HepG2 (cell line): Measurements from ENCODE around the gene DNM3. TPM values are rescaled to one million over a fixed set of nuclear protein-coding genes. Genes with fewer than 3 reads are reported as not detected.

ENCODE experiments used
- ATAC-seq: fragments of 200-7000 bp; cut with Tn5 transposase; 3 replicates; pipeline ENCODE4 v1.9.1; 2020; ENCODE audit warnings: mild to moderate bottlenecking, moderate library complexity
- BruUV-seq: library from RNA; stranded (reverse); fragments of 400-500 nt; replicated peaks from 2 replicates; lab custom pipeline; 2021; lab: Mats Ljungman, UMichigan
- CTCF ChIA-PET: fragments of 300-600 bp; formaldehyde crosslinking; extraction: SDS; loops from one replicate; lab custom pipeline; 2021; ENCODE audit warnings: low total read pairs, inconsistent platforms, low intra/inter-chr PET ratio; lab: Yijun Ruan, JAX
- POLR2A ChIA-PET: fragments of 350-600 bp; sonication (Branson Sonifier 250); formaldehyde crosslinking; loops from one replicate; lab custom pipeline; 2020; ENCODE audit warnings: antibody characterized with exemption, inconsistent platforms; lab: Yijun Ruan, JAX
- DNase-seq: peaks from one replicate; pipeline ENCODE4 v3.0.0-alpha.2; 2015; ENCODE audit warnings: low spot score
- FAIRE-seq: peaks from 3 replicates; lab custom pipeline; 2011; peaks lifted over from hg19 to GRCh38; lab: Jason Lieb, UNC
- H2AFZ ChIP-seq: one replicate; pipeline ENCODE4 v1.6.1; 2011; ENCODE audit warnings: low read length, inconsistent platforms
- H3K27ac ChIP-seq: fragments of 300-600 bp; 3 replicates; pipeline ENCODE4 v1.8.0; 2011; ENCODE audit warnings: mixed run types, mild to moderate bottlenecking, mixed read lengths, low read length, inconsistent platforms; ENCODE audit not compliant: insufficient read depth; ENCODE audit errors: extremely low read length
- H3K27me3 ChIP-seq, 2 experiments: fragments of 200-600 bp in 1 of 2; 2 replicates in 1 of 2; 3 replicates in 1 of 2; pipeline versions ENCODE4 v1.6.0 to v1.8.0; 2011; ENCODE audit warnings: low read length in 2 of 2, mild to moderate bottlenecking in 2 of 2, moderate library complexity in 2 of 2, inconsistent platforms in 1 of 2; ENCODE audit not compliant: insufficient read depth in 2 of 2, control insufficient read depth in 1 of 2
- H3K36me3 ChIP-seq, 2 experiments: fragments of 200-600 bp in 1 of 2; replicated peaks in 1 of 2; 2 replicates in 1 of 2; 3 replicates in 1 of 2; pipeline versions ENCODE4 v1.5.1 to v1.8.0; 2011; ENCODE audit warnings: low read length in 2 of 2, inconsistent platforms in 1 of 2; ENCODE audit not compliant: insufficient read depth in 2 of 2, control insufficient read depth in 1 of 2
- H3K4me1 ChIP-seq: 2 replicates; pipeline ENCODE4 v1.5.1; 2012; ENCODE audit warnings: low read length, inconsistent platforms; ENCODE audit not compliant: insufficient read depth
- H3K4me2 ChIP-seq: 2 replicates; pipeline ENCODE4 v1.6.0; 2011; ENCODE audit warnings: low read depth, low read length, inconsistent platforms
- H3K4me3 ChIP-seq, 3 experiments: fragments of 200-600 bp in 1 of 3; sonication (generic), shearing (Covaris generic) in 1 of 3; replicated peaks in 1 of 3; 2 replicates each; pipeline ENCODE4 v1.5.1; 2011 to 2016; ENCODE audit warnings: low read length in 3 of 3, inconsistent platforms in 2 of 3, low read depth in 2 of 3, mild to moderate bottlenecking in 2 of 3, control low read depth in 1 of 3, mixed read lengths in 1 of 3; ENCODE audit not compliant: insufficient read depth in 1 of 3
- H3K79me2 ChIP-seq: one replicate; pipeline ENCODE4 v1.6.1; 2011; ENCODE audit warnings: low read length, inconsistent platforms; ENCODE audit not compliant: insufficient read depth
- H3K9ac ChIP-seq: 2 replicates; pipeline ENCODE4 v1.6.0; 2011; ENCODE audit warnings: mild to moderate bottlenecking, low read depth, low read length, inconsistent platforms; ENCODE audit not compliant: insufficient read depth
- H3K9me3 ChIP-seq: 2 replicates; pipeline ENCODE4 v1.5.1; 2012; ENCODE audit warnings: mild to moderate bottlenecking, low read length
- H4K20me1 ChIP-seq: 2 replicates; pipeline ENCODE4 v1.6.0; 2011; ENCODE audit warnings: inconsistent platforms, mild to moderate bottlenecking, low read length, moderate library complexity; ENCODE audit not compliant: insufficient read depth
- AFF4 ChIP-seq: sonication (generic); formaldehyde crosslinking; IDR thresholded peaks from 2 replicates; pipeline ENCODE4 v1.4.0; 2020; ENCODE audit warnings: missing genetic modification reagents
- CERS6 ChIP-seq: sonication (generic); formaldehyde crosslinking; IDR thresholded peaks from 2 replicates; pipeline ENCODE4 v1.5.0; 2020; ENCODE audit warnings: missing genetic modification reagents
- MED1 ChIP-seq: sonication (generic); formaldehyde crosslinking; IDR thresholded peaks from 2 replicates; pipeline ENCODE4 v1.4.0; 2020; ENCODE audit warnings: missing genetic modification reagents
- MYNN ChIP-seq: sonication (generic); formaldehyde crosslinking; IDR thresholded peaks from 2 replicates; pipeline ENCODE4 v1.4.0; 2020; ENCODE audit warnings: mild to moderate bottlenecking, low read depth, missing genetic modification reagents
- PCBP2 ChIP-seq: fragments of 200-400 bp; formaldehyde crosslinking; optimal IDR thresholded peaks from 2 replicates; pipeline ENCODE3; 2018; ENCODE audit warnings: low read length, low read depth; ENCODE audit not compliant: poor library complexity, severe bottlenecking
- RERE ChIP-seq: IDR thresholded peaks from 2 replicates; pipeline ENCODE4 v1.6.1; 2016; ENCODE audit warnings: low read depth, missing genetic modification reagents, missing compliant biosample characterization
- TAF15 ChIP-seq: fragments of 200-400 bp; formaldehyde crosslinking; IDR thresholded peaks from one replicate; pipeline ENCODE4 v1.6.1; 2018; ENCODE audit warnings: mild to moderate bottlenecking, low read depth, low read length; ENCODE audit not compliant: poor library complexity, severe bottlenecking
- ZFP41 ChIP-seq: sonication (generic); formaldehyde crosslinking; IDR thresholded peaks from 2 replicates; pipeline ENCODE4 v1.4.0; 2020; ENCODE audit warnings: mild to moderate bottlenecking, missing genetic modification reagents, borderline replicate concordance
- ZNF614 ChIP-seq: IDR thresholded peaks from 2 replicates; pipeline ENCODE4 v1.6.1; 2018; ENCODE audit warnings: missing biosample characterization, missing genetic modification reagents, inconsistent platforms, borderline replicate concordance
- WGBS: methylation state at CpG from one replicate; pipeline ENCODE4 v1.1.6; 2017; ENCODE audit warnings: low lambda C conversion rate; 5-methylcytosine and 5-hydroxymethylcytosine counted together
- in situ Hi-C: cut with HindIII; loops from 2 replicates; pipeline ENCODE4 v1.10.0; 2017; ENCODE audit warnings: low pct_unique_long_range_greater_than_20kb; ENCODE audit not compliant: extremely low pct_ligation_motif_present
- intact Hi-C: fragments of 100-400 bp; cut with micrococcal nuclease; formaldehyde crosslinking; loops from one replicate; pipeline ENCODE4 v1.10.0; 2022; ENCODE audit not compliant: unreplicated experiment
- polyA plus RNA-seq, 8 experiments: library from polyadenylated mRNA; depleted of rRNA in 3 of 8; stranded (reverse) in 7 of 8; unstranded in 1 of 8; fragments of >200 nt; fragmentation: Illumina TruSeq in 4 of 8; extraction: Trizol in 4 of 8; gene quantifications; 2 replicates each; pipeline versions ENCODE4 v1.2.1 to v1.2.3, GENCODE V29; 2011 to 2016; ENCODE audit warnings: low read depth in 4 of 8, missing spikeins in 1 of 8, mixed read lengths in 1 of 8; ENCODE audit not compliant: insufficient read depth in 1 of 8
- total RNA-seq, 5 experiments: library from RNA; depleted of rRNA; stranded (reverse); fragments of >200 nt; fragmentation: Illumina TruSeq; extraction: Trizol; gene quantifications; 2 replicates each; pipeline ENCODE4 v1.2.3, GENCODE V29; 2016; ENCODE audit warnings: low read depth in 1 of 5

DNM3 gene
- total and polyA plus RNA-seq, 2 of the 13 experiments (the other 11 are each of a cell fraction or from before 2014, with no cell fraction given): 0.05 TPM; not detected in 1

GRCh38 chr1:172383536-172383935 is 542.2 kb downstream of the DNM3 start:
- 19% methylated on average over 3 of the region's 3 CpGs for WGBS
- Histone ChIP-seq H2AFZ (no peak overlapping the region), H3K9me3 (no peaks in the 10 kb centered on the region), H3K27ac (no peak overlapping the region), H3K27me3 (no peaks in the 10 kb centered on the region), H3K4me1 (peaks cover 12% of the 10 kb centered on the region), H3K4me2 (no peak overlapping the region), H3K79me2 (no peaks in the 10 kb centered on the region), H3K4me3 (no peak overlapping the region), H4K20me1 (no peaks in the 10 kb centered on the region), H3K36me3 (no peaks in the 10 kb centered on the region), H3K9ac (no peak overlapping the region)
- DNase-seq: no peak
- ChIA-PET POLR2A (no interaction called here), CTCF (no interaction called here)
- intact Hi-C loops (no loop called here), in situ Hi-C loops (no loop called here)
- ATAC-seq: no peak
- TF ChIP-seq ZNF614 (no peak), MED1 (no peak), PCBP2 (no peak)
- BruUV-seq: no TSS peak
- FAIRE-seq: no peak

GRCh38 chr1:172384656-172385055 is 543.4 kb downstream of the DNM3 start:
- no peak for ATAC-seq
- no peaks in the 10 kb centered on the region for H3K27me3 ChIP-seq
- no peaks in the 10 kb centered on the region for H3K9me3 ChIP-seq
- POLR2A ChIA-PET: no interaction called here
- H3K36me3 ChIP-seq: no peaks in the 10 kb centered on the region
- no peak overlapping the region for H2AFZ ChIP-seq
- no peak overlapping the region for H3K9ac ChIP-seq
- no peak overlapping the region for H3K27ac ChIP-seq
- no peak overlapping the region for H3K4me3 ChIP-seq
- no peak for DNase-seq
- in situ Hi-C loops: no loop called here
- intact Hi-C loops: no loop called here
- no peaks in the 10 kb centered on the region for H4K20me1 ChIP-seq
- no peak overlapping the region for H3K4me2 ChIP-seq
- peaks cover 12% of the 10 kb centered on the region for H3K4me1 ChIP-seq
- FAIRE-seq: no peak
- no TSS peak for BruUV-seq
- CTCF ChIA-PET: no interaction called here
- no peaks in the 10 kb centered on the region for H3K79me2 ChIP-seq
- 11% methylated on average over 1 of the region's 1 CpG for WGBS
- TF ChIP-seq CERS6 (CRISPR knock-in tag) (no peak), MYNN (no peak), AFF4 (no peak), ZFP41 (CRISPR knock-in tag) (no peak), TAF15 (no peak), RERE (CRISPR knock-in tag) (no peak)
